Naive thymus-derived CD4-positive, alpha-beta T cell (primary cell): Measurements from ENCODE around the gene SEC24C. TPM values are rescaled to one million over a fixed set of nuclear protein-coding genes. Genes with fewer than 3 reads are reported as not detected.
"Not testable (repeated sequence)": the region's sequence is repeated elsewhere in the genome, so short reads cannot be mapped to it uniquely, and the experiment has no call there.

ENCODE experiments used
- ATAC-seq: fragments of 150-1000 bp; cut with Tn5 transposase; 2 replicates; pipeline ENCODE4 v1.10.0; 2021; ENCODE audit warnings: mild to moderate bottlenecking, moderate library complexity
- CTCF ChIA-PET: fragments of 350-600 bp; sonication (Branson Sonifier 250); formaldehyde crosslinking; loops from one replicate; lab custom pipeline; 2021; ENCODE audit warnings: antibody characterized with exemption; lab: Charles Lee
- POLR2A ChIA-PET: fragments of 350-600 bp; sonication (Branson Sonifier 250); formaldehyde crosslinking; loops from one replicate; lab custom pipeline; 2021; ENCODE audit warnings: antibody characterized with exemption, inconsistent platforms; lab: Charles Lee
- DNase-seq, 9 donors: peaks; one replicate each; pipeline versions ENCODE4 v3.0.0 to v3.0.0-alpha.2; 2020 to 2022; ENCODE audit warnings: mixed read lengths in 1 of 9
- H3K27ac ChIP-seq: one replicate; pipeline ENCODE4 v1.7.0; 2013; ENCODE audit warnings: mild to moderate bottlenecking, low read depth, low read length, moderate library complexity
- H3K27me3 ChIP-seq, 2 donors: one replicate each; pipeline ENCODE4 v1.7.0; 2013; ENCODE audit warnings: low read length in 2 of 2, mild to moderate bottlenecking in 2 of 2, moderate library complexity in 2 of 2; ENCODE audit not compliant: control insufficient read depth in 2 of 2, insufficient read depth in 2 of 2
- H3K36me3 ChIP-seq, 3 experiments: 1 replicate in 2 of 3; 2 replicates in 1 of 3; pipeline ENCODE4 v1.7.0; 2013; ENCODE audit warnings: low read length in 3 of 3, mild to moderate bottlenecking in 3 of 3, moderate library complexity in 1 of 3; ENCODE audit not compliant: insufficient read depth in 3 of 3, control insufficient read depth in 2 of 3
- H3K4me1 ChIP-seq, 2 donors: one replicate each; pipeline ENCODE4 v1.7.0; 2013; ENCODE audit warnings: low read length in 2 of 2, mild to moderate bottlenecking in 2 of 2, moderate library complexity in 1 of 2; ENCODE audit not compliant: control insufficient read depth in 2 of 2, insufficient read depth in 2 of 2
- H3K4me3 ChIP-seq: 2 replicates; pipeline ENCODE4 v1.7.0; 2013; ENCODE audit warnings: mild to moderate bottlenecking, low read length
- H3K9me3 ChIP-seq, 3 experiments: 1 replicate in 2 of 3; 2 replicates in 1 of 3; pipeline ENCODE4 v1.7.0; 2013; ENCODE audit warnings: low read length in 3 of 3; ENCODE audit not compliant: control insufficient read depth in 2 of 3
- H3K27ac Mint-ChIP-seq, 9 donors: one replicate each; pipeline ENCODE4 v1.8.0; 2020 to 2022; ENCODE audit warnings: mixed read lengths in 9 of 9, mild to moderate bottlenecking in 8 of 9, moderate library complexity in 5 of 9, inconsistent platforms in 2 of 9
- H3K27me3 Mint-ChIP-seq, 5 donors: one replicate each; pipeline ENCODE4 v1.8.0; 2021 to 2022; ENCODE audit warnings: mixed read lengths in 5 of 5, mild to moderate bottlenecking in 1 of 5
- H3K36me3 Mint-ChIP-seq, 5 donors: one replicate each; pipeline ENCODE4 v1.8.0; 2020 to 2022; ENCODE audit warnings: mixed read lengths in 5 of 5, mild to moderate bottlenecking in 3 of 5, inconsistent platforms in 1 of 5
- H3K4me1 Mint-ChIP-seq, 7 donors: one replicate each; pipeline ENCODE4 v1.8.0; 2020 to 2022; ENCODE audit warnings: mixed read lengths in 7 of 7, mild to moderate bottlenecking in 3 of 7, inconsistent platforms in 1 of 7
- H3K4me3 Mint-ChIP-seq, 10 donors: one replicate each; pipeline ENCODE4 v1.8.0; 2020 to 2022; ENCODE audit warnings: mild to moderate bottlenecking in 10 of 10, mixed read lengths in 10 of 10, moderate library complexity in 6 of 10, inconsistent platforms in 2 of 10
- H3K9me3 Mint-ChIP-seq, 11 donors: one replicate each; pipeline ENCODE4 v1.8.0; 2020 to 2022; ENCODE audit warnings: mixed read lengths in 11 of 11, mild to moderate bottlenecking in 4 of 11, inconsistent platforms in 1 of 11, moderate library complexity in 1 of 11
- intact Hi-C, 2 donors: fragments of 100-400 bp; cut with micrococcal nuclease; formaldehyde crosslinking; loops; one replicate each; pipeline ENCODE4 v1.15.1; 2023
- polyA plus RNA-seq, 2 donors: library from polyadenylated mRNA; unstranded; fragments of 300-500 nt; fragmentation: Illumina TruSeq; gene quantifications; one replicate each; pipeline ENCODE4 v1.2.3, GENCODE V29; 2021
- total RNA-seq, 6 experiments: library from RNA in 5 of 6; stranded (reverse) in 5 of 6; gene quantifications; 1 replicate in 5 of 6; 2 replicates in 1 of 6; pipeline ENCODE4 v1.2.3 and lab custom pipeline; 2021 to 2026

SEC24C gene
- total and polyA plus RNA-seq, 7 experiments from 2014 or later, result 23.3 to 122 (median 82.2) TPM

- CTCF ChIA-PET, H3K27me3 ChIP-seq: not testable (repeated sequence)
These were observed 37.7 kb upstream of the SEC24C start for GRCh38 chr10:73706488-73706887.

GRCh38 chr10:73707628-73708027, 36.5 kb upstream of the SEC24C start:
- H3K27me3 Mint-ChIP-seq, H3K27ac ChIP-seq, H3K4me3 Mint-ChIP-seq, ATAC-seq, intact Hi-C loops, H3K9me3 Mint-ChIP-seq, H3K27ac Mint-ChIP-seq, H3K4me3 ChIP-seq, H3K36me3 ChIP-seq, H3K27me3 ChIP-seq, CTCF ChIA-PET, H3K4me1 Mint-ChIP-seq, H3K9me3 ChIP-seq, DNase-seq, H3K4me1 ChIP-seq: not testable (repeated sequence)
- POLR2A ChIA-PET, result interaction anchor here (0.8 kb wide), 1 partner anchor 121 kb away, joined by 4 read pairs; no protein-coding TSS in a partner anchor
- H3K36me3 Mint-ChIP-seq, result peaks cover 0 to 33% (median 13%) of the 10 kb centered on the region in 5 donors

More at GRCh38 chr10:73706488-73706887, 37.7 kb upstream of the SEC24C start:
- H3K4me1 Mint-ChIP-seq, H3K27ac Mint-ChIP-seq, DNase-seq, H3K27me3 Mint-ChIP-seq, H3K4me3 Mint-ChIP-seq, POLR2A ChIA-PET, H3K4me3 ChIP-seq, intact Hi-C loops, H3K36me3 ChIP-seq, H3K9me3 ChIP-seq, H3K9me3 Mint-ChIP-seq, H3K4me1 ChIP-seq, H3K27ac ChIP-seq, ATAC-seq: not testable (repeated sequence)
- H3K36me3 Mint-ChIP-seq, result peaks cover 2 to 35% (median 13%) of the 10 kb centered on the region in 5 donors

- H3K4me1 ChIP-seq, H3K27me3 ChIP-seq, intact Hi-C loops, H3K36me3 ChIP-seq, H3K27ac ChIP-seq, ATAC-seq, H3K4me1 Mint-ChIP-seq, CTCF ChIA-PET, H3K27me3 Mint-ChIP-seq, H3K4me3 ChIP-seq, H3K9me3 ChIP-seq, H3K27ac Mint-ChIP-seq, H3K4me3 Mint-ChIP-seq, DNase-seq, H3K9me3 Mint-ChIP-seq: not testable (repeated sequence)
- H3K36me3 Mint-ChIP-seq, result peaks cover 0 to 38% (median 13%) of the 10 kb centered on the region in 5 donors
- POLR2A ChIA-PET, result interaction anchor here (0.8 kb wide), 1 partner anchor 121 kb away, joined by 4 read pairs; no protein-coding TSS in a partner anchor
These were observed 36.0 kb upstream of the SEC24C start for GRCh38 chr10:73708122-73708521.

- ATAC-seq, H3K27me3 ChIP-seq, H3K27ac ChIP-seq, H3K4me3 ChIP-seq, H3K4me3 Mint-ChIP-seq, intact Hi-C loops, POLR2A ChIA-PET, H3K4me1 Mint-ChIP-seq, DNase-seq, H3K9me3 ChIP-seq, H3K4me1 ChIP-seq, H3K9me3 Mint-ChIP-seq, CTCF ChIA-PET, H3K27me3 Mint-ChIP-seq, H3K27ac Mint-ChIP-seq: not testable (repeated sequence)
- H3K36me3 ChIP-seq, result peaks cover 0 to 19% (median 5%) of the 10 kb centered on the region in 3 experiments
- peaks cover 0 to 31% (median 5%) of the 10 kb centered on the region in 5 donors for H3K36me3 Mint-ChIP-seq
These were observed 32.5 kb upstream of the SEC24C start for GRCh38 chr10:73711683-73712082.

GRCh38 chr10:73713912-73714311, 30.3 kb upstream of the SEC24C start:
- ATAC-seq, H3K4me1 Mint-ChIP-seq, H3K4me3 ChIP-seq, H3K9me3 Mint-ChIP-seq, H3K27me3 Mint-ChIP-seq, H3K4me1 ChIP-seq, H3K9me3 ChIP-seq, H3K27ac ChIP-seq, DNase-seq, intact Hi-C loops, H3K27ac Mint-ChIP-seq, H3K27me3 ChIP-seq, CTCF ChIA-PET, H3K4me3 Mint-ChIP-seq: not testable (repeated sequence)
- peaks cover 13 to 34% (median 15%) of the 10 kb centered on the region in 3 experiments for H3K36me3 ChIP-seq
- POLR2A ChIA-PET, result interaction anchor here (0.6 kb wide), 1 partner anchor 1498 kb away, joined by 3 read pairs; no protein-coding TSS in a partner anchor
- H3K36me3 Mint-ChIP-seq, result peaks cover 0 to 45% (median 15%) of the 10 kb centered on the region in 5 donors

- H3K4me1 ChIP-seq, H3K4me3 ChIP-seq, H3K4me1 Mint-ChIP-seq, POLR2A ChIA-PET, DNase-seq, H3K27me3 Mint-ChIP-seq, H3K27ac Mint-ChIP-seq, CTCF ChIA-PET, H3K27me3 ChIP-seq, H3K27ac ChIP-seq, ATAC-seq, H3K4me3 Mint-ChIP-seq, intact Hi-C loops, H3K9me3 Mint-ChIP-seq, H3K9me3 ChIP-seq: not testable (repeated sequence)
- H3K36me3 ChIP-seq, result peaks cover 13 to 39% (median 15%) of the 10 kb centered on the region in 3 experiments
- H3K36me3 Mint-ChIP-seq, result peaks cover 0 to 45% (median 18%) of the 10 kb centered on the region in 5 donors
These were observed 29.7 kb upstream of the SEC24C start for GRCh38 chr10:73714483-73714882.
